ENCODE data around the gene MAZ.

DNA sequence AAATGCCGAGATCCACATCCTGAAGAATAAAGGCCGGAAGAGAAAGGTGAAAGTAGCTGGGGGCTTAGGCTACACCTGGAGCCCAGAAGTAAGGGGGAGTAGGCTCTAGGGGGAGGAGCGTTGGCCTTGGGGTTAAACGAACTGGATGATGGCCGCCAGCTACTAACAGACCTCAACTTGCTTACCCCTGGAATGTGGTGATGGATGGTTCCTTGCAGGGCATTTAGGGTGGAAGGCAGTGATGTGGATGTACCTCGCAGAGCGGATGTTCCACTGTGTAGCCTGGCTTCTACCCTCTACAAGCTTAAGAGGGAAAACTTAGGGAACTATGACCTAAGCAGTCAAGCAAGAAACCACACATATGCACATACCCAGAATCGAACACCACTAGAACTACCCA is 2.3 kb upstream of the MAZ start:
- TF ChIP-seq, protein P1, sequence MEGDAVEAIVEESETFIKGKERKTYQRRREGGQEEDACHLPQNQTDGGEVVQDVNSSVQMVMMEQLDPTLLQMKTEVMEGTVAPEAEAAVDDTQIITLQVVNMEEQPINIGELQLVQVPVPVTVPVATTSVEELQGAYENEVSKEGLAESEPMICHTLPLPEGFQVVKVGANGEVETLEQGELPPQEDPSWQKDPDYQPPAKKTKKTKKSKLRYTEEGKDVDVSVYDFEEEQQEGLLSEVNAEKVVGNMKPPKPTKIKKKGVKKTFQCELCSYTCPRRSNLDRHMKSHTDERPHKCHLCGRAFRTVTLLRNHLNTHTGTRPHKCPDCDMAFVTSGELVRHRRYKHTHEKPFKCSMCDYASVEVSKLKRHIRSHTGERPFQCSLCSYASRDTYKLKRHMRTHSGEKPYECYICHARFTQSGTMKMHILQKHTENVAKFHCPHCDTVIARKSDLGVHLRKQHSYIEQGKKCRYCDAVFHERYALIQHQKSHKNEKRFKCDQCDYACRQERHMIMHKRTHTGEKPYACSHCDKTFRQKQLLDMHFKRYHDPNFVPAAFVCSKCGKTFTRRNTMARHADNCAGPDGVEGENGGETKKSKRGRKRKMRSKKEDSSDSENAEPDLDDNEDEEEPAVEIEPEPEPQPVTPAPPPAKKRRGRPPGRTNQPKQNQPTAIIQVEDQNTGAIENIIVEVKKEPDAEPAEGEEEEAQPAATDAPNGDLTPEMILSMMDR (IDR thresholded peaks at IDR 0.05), result no peak
- no peak for TF ChIP-seq POLR2A (IDR thresholded peaks at IDR 0.05)

All from thyroid gland (tissue), 4 donors.